Measurements from ENCODE around the gene MRPL50. TPM values are rescaled to one million over a fixed set of nuclear protein-coding genes. Genes with fewer than 3 reads are reported as not detected.

Gene MRPL50
- total and polyA plus RNA-seq, 2 donors (not counting 1 experiment from before 2014, with no cell fraction given): 4.0 to 18.0 TPM

DNA sequence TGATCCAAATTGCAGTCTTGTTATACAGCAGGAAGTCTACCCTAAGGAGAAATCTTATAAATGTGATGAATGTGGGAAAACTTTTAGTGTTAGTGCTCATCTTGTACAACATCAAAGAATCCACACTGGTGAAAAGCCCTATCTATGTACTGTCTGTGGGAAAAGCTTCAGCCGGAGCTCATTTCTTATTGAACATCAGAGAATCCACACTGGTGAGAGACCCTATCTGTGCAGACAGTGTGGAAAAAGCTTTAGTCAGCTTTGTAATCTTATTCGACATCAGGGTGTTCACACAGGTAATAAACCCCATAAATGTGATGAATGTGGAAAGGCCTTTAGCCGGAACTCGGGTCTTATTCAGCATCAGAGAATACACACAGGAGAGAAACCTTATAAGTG lies 10.7 kb upstream of the MRPL50 start:
- intact Hi-C loops (cut with micrococcal nuclease): no loop called here
- ChIA-PET CTCF (interaction anchor here (1.0 kb wide), 1 partner anchor 16 kb away, joined by 3 read pairs; no protein-coding TSS in a partner anchor), POLR2A (interaction anchor here (0.8 kb wide), 1 partner anchor 10 kb away, joined by 3 read pairs; the partner anchor contains the start of genes MRPL50 and ZNF189)
- Mint-ChIP-seq H3K9me3 (ENCODE audit: insufficient read depth) (peaks cover 42% of the 10 kb centered on the region), H3K27ac (no peak overlapping the region), H3K27me3 (no peaks in the 10 kb centered on the region), H3K4me1 (no peaks in the 10 kb centered on the region), H3K4me3 (no peak overlapping the region)
- H3K27ac ChIP-seq (ENCODE audit: low read length in 2 of 2): no peak overlapping the region
- H3K4me2 ChIP-seq (replicated peaks; ENCODE audit: low read depth, low read length, poor library complexity, severe bottlenecking): no peak overlapping the region
- H3K36me3 ChIP-seq (replicated peaks in 1 of 2; ENCODE audit: control extremely low read depth in 1 of 2, control insufficient read depth in 1 of 2, extremely low read depth in 1 of 2, insufficient read depth in 2 of 2, low read length in 1 of 2): peaks cover 25 to 45% of the 10 kb centered on the region in 2 experiments
- no peak overlapping the region for H3K4me3 ChIP-seq (ENCODE audit: control extremely low read depth in 1 of 5, extremely low read depth in 1 of 5, insufficient read depth in 1 of 5, low read depth in 2 of 5, low read length in 4 of 5)
- H3K4me1 ChIP-seq (ENCODE audit: control insufficient read depth in 2 of 2, insufficient read depth in 2 of 2, low read length in 2 of 2): no peaks in the 10 kb centered on the region
- no peak for DNase-seq
- H2AFZ ChIP-seq (ENCODE audit: insufficient read depth, low read depth, low read length, poor library complexity, severe bottlenecking): no peak overlapping the region
- H3K79me2 ChIP-seq (ENCODE audit: control insufficient read depth, insufficient read depth, low read length): no peaks in the 10 kb centered on the region
- no peak for TF ChIP-seq EZH2 (IDR thresholded peaks at IDR 0.05; ENCODE audit: borderline replicate concordance, insufficient read depth, low read depth, low read length, poor library complexity, severe bottlenecking)
- TF ChIP-seq, protein P1, sequence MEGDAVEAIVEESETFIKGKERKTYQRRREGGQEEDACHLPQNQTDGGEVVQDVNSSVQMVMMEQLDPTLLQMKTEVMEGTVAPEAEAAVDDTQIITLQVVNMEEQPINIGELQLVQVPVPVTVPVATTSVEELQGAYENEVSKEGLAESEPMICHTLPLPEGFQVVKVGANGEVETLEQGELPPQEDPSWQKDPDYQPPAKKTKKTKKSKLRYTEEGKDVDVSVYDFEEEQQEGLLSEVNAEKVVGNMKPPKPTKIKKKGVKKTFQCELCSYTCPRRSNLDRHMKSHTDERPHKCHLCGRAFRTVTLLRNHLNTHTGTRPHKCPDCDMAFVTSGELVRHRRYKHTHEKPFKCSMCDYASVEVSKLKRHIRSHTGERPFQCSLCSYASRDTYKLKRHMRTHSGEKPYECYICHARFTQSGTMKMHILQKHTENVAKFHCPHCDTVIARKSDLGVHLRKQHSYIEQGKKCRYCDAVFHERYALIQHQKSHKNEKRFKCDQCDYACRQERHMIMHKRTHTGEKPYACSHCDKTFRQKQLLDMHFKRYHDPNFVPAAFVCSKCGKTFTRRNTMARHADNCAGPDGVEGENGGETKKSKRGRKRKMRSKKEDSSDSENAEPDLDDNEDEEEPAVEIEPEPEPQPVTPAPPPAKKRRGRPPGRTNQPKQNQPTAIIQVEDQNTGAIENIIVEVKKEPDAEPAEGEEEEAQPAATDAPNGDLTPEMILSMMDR (IDR thresholded peaks at IDR 0.05): no peak
- H3K9ac ChIP-seq (ENCODE audit: low read length): no peak overlapping the region
- peaks cover 15 to 66% (median 37%) of the 10 kb centered on the region in 3 donors for H3K9me3 ChIP-seq (ENCODE audit: control extremely low read depth in 1 of 3, control insufficient read depth in 2 of 3, insufficient read depth in 1 of 3, low read length in 2 of 3)
- no peaks in the 10 kb centered on the region for H4K20me1 ChIP-seq (ENCODE audit: control insufficient read depth, insufficient read depth, low read length, poor library complexity, severe bottlenecking)
- H3K27me3 ChIP-seq (replicated peaks in 1 of 4; ENCODE audit: control extremely low read depth in 1 of 4, control insufficient read depth in 3 of 4, insufficient read depth in 4 of 4, low read length in 3 of 4): no peaks in the 10 kb centered on the region
- no peak for ATAC-seq (ENCODE audit: low read depth)
- WGBS (ENCODE audit: insufficient coverage): 100% methylated on average over 2 of the region's 4 CpGs

DNA sequence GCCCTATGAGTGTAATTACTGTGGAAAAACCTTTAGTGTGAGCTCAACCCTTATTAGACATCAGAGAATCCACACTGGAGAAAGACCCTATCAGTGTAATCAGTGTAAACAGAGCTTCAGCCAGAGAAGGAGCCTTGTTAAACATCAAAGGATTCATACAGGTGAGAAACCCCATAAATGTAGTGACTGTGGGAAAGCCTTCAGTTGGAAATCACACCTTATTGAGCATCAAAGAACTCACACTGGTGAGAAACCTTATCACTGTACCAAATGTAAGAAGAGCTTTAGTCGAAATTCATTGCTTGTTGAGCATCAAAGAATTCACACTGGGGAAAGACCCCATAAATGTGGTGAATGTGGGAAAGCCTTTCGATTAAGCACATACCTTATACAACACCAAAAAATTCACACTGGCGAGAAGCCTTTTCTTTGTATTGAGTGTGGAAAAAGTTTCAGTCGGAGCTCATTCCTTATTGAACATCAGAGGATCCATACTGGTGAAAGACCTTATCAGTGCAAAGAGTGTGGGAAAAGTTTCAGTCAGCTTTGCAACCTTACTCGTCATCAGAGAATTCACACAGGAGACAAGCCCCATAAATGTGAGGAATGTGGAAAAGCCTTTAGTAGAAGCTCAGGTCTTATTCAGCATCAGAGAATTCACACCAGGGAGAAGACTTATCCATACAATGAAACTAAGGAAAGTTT lies 10.1 kb upstream of the MRPL50 start:
- H2AFZ ChIP-seq (ENCODE audit: insufficient read depth, low read depth, low read length, poor library complexity, severe bottlenecking): no peak overlapping the region
- no peak overlapping the region for H3K27ac ChIP-seq (ENCODE audit: low read length in 2 of 2)
- peaks cover 15 to 62% (median 37%) of the 10 kb centered on the region in 3 donors for H3K9me3 ChIP-seq (ENCODE audit: control extremely low read depth in 1 of 3, control insufficient read depth in 2 of 3, insufficient read depth in 1 of 3, low read length in 2 of 3)
- no peak overlapping the region for H3K4me2 ChIP-seq (replicated peaks; ENCODE audit: low read depth, low read length, poor library complexity, severe bottlenecking)
- intact Hi-C loops (cut with micrococcal nuclease): no loop called here
- TF ChIP-seq, protein P1 (IDR thresholded peaks at IDR 0.05): no peak
- no peak for TF ChIP-seq EZH2 (IDR thresholded peaks at IDR 0.05; ENCODE audit: borderline replicate concordance, insufficient read depth, low read depth, low read length, poor library complexity, severe bottlenecking)
- DNase-seq (no peak), ATAC-seq (ENCODE audit: low read depth) (no peak)
- WGBS (ENCODE audit: insufficient coverage): no CpG with 5 or more reads among the region's 5 CpGs
- H3K9ac ChIP-seq (ENCODE audit: low read length): no peak overlapping the region
- H3K4me3 ChIP-seq (ENCODE audit: control extremely low read depth in 1 of 5, extremely low read depth in 1 of 5, insufficient read depth in 1 of 5, low read depth in 2 of 5, low read length in 4 of 5): no peak overlapping the region
- H3K9me3 Mint-ChIP-seq (ENCODE audit: insufficient read depth): peaks cover 43% of the 10 kb centered on the region
- H4K20me1 ChIP-seq (ENCODE audit: control insufficient read depth, insufficient read depth, low read length, poor library complexity, severe bottlenecking): no peaks in the 10 kb centered on the region
- no peak overlapping the region for H3K27ac Mint-ChIP-seq
- H3K27me3 Mint-ChIP-seq: no peaks in the 10 kb centered on the region
- H3K79me2 ChIP-seq (ENCODE audit: control insufficient read depth, insufficient read depth, low read length): no peaks in the 10 kb centered on the region
- H3K36me3 ChIP-seq (replicated peaks in 1 of 2; ENCODE audit: control extremely low read depth in 1 of 2, control insufficient read depth in 1 of 2, extremely low read depth in 1 of 2, insufficient read depth in 2 of 2, low read length in 1 of 2): peaks cover 25 to 51% of the 10 kb centered on the region in 2 experiments
- no peaks in the 10 kb centered on the region for H3K4me1 ChIP-seq (ENCODE audit: control insufficient read depth in 2 of 2, insufficient read depth in 2 of 2, low read length in 2 of 2)
- POLR2A ChIA-PET: interaction anchor here (0.8 kb wide), 1 partner anchor 10 kb away, joined by 3 read pairs; the partner anchor contains the start of genes MRPL50 and ZNF189
- no peaks in the 10 kb centered on the region for H3K27me3 ChIP-seq (replicated peaks in 1 of 4; ENCODE audit: control extremely low read depth in 1 of 4, control insufficient read depth in 3 of 4, insufficient read depth in 4 of 4, low read length in 3 of 4)
- no peak overlapping the region for H3K4me3 Mint-ChIP-seq
- CTCF ChIA-PET: interaction anchor here (1.0 kb wide), 1 partner anchor 15 kb away, joined by 3 read pairs; no protein-coding TSS in a partner anchor
- H3K4me1 Mint-ChIP-seq: no peaks in the 10 kb centered on the region

Measured in B cell (primary cell).